Muscle layer of colon (tissue), 2 donors: ENCODE results near the gene TBXAS1.

ENCODE experiments used
- H3K27ac ChIP-seq: one replicate; pipeline ENCODE4 v1.7.0; 2013; ENCODE audit warnings: low read depth, mild to moderate bottlenecking, low read length, moderate library complexity
- H3K27me3 ChIP-seq, 2 donors: one replicate each; pipeline ENCODE4 v1.7.0; 2013; ENCODE audit warnings: low read length in 2 of 2, mild to moderate bottlenecking in 2 of 2; ENCODE audit not compliant: insufficient read depth in 2 of 2, control insufficient read depth in 1 of 2
- H3K36me3 ChIP-seq: one replicate; pipeline ENCODE4 v1.7.0; 2013; ENCODE audit warnings: mild to moderate bottlenecking, low read length; ENCODE audit not compliant: insufficient read depth
- H3K4me1 ChIP-seq: one replicate; pipeline ENCODE4 v1.7.0; 2013; ENCODE audit warnings: mild to moderate bottlenecking, low read length; ENCODE audit not compliant: insufficient read depth
- H3K4me3 ChIP-seq, 2 donors: one replicate each; pipeline ENCODE4 v1.7.0; 2013; ENCODE audit warnings: low read length in 2 of 2, low read depth in 1 of 2, mild to moderate bottlenecking in 1 of 2, moderate library complexity in 1 of 2
- H3K9ac ChIP-seq: one replicate; pipeline ENCODE4 v1.7.0; 2013; ENCODE audit warnings: low read length
- H3K9me3 ChIP-seq: one replicate; pipeline ENCODE4 v1.7.0; 2013; ENCODE audit warnings: mild to moderate bottlenecking, low read length
- donor health status: abdominal sarcoma.
- donor health status: Adenocarcinoma of cecum.

Gene TBXAS1

GRCh38 chr7:139955109-139955820, 126.2 kb downstream of the TBXAS1 start:
- Histone ChIP-seq H3K4me1 (no peaks in the 10 kb centered on the region), H3K36me3 (no peaks in the 10 kb centered on the region), H3K27me3 (no peaks in the 10 kb centered on the region), H3K4me3 (no peak overlapping the region), H3K9me3 (no peaks in the 10 kb centered on the region), H3K27ac (no peak overlapping the region), H3K9ac (no peak overlapping the region)

- no peaks in the 10 kb centered on the region for H3K27me3 ChIP-seq
- H3K9me3 ChIP-seq: no peaks in the 10 kb centered on the region
- no peaks in the 10 kb centered on the region for H3K36me3 ChIP-seq
- H3K9ac ChIP-seq: no peak overlapping the region
- no peak overlapping the region for H3K27ac ChIP-seq
- no peaks in the 10 kb centered on the region for H3K4me1 ChIP-seq
- H3K4me3 ChIP-seq: no peak overlapping the region
These were observed 129.7 kb downstream of the TBXAS1 start for GRCh38 chr7:139958599-139959284.

GRCh38 chr7:139959285-139959628, 130.2 kb downstream of the TBXAS1 start:
- Histone ChIP-seq H3K27me3 (no peaks in the 10 kb centered on the region), H3K36me3 (no peaks in the 10 kb centered on the region), H3K9ac (no peak overlapping the region), H3K4me3 (no peak overlapping the region), H3K9me3 (no peaks in the 10 kb centered on the region), H3K4me1 (no peaks in the 10 kb centered on the region), H3K27ac (no peak overlapping the region)

GRCh38 chr7:139959718-139960117, 130.7 kb downstream of the TBXAS1 start:
- H3K27me3 ChIP-seq: no peaks in the 10 kb centered on the region
- no peaks in the 10 kb centered on the region for H3K9me3 ChIP-seq

GRCh38 chr7:139960157-139960556, 131.1 kb downstream of the TBXAS1 start:
- Histone ChIP-seq H3K36me3 (no peaks in the 10 kb centered on the region), H3K9me3 (no peaks in the 10 kb centered on the region), H3K4me1 (no peaks in the 10 kb centered on the region), H3K9ac (no peak overlapping the region), H3K4me3 (no peak overlapping the region), H3K27ac (no peak overlapping the region), H3K27me3 (no peaks in the 10 kb centered on the region)

More at GRCh38 chr7:139959718-139960117, 130.7 kb downstream of the TBXAS1 start:
- Histone ChIP-seq H3K4me3 (no peak overlapping the region), H3K27ac (no peak overlapping the region), H3K4me1 (no peaks in the 10 kb centered on the region), H3K9ac (no peak overlapping the region), H3K36me3 (no peaks in the 10 kb centered on the region)

GRCh38 chr7:139965942-139966628, 137.0 kb downstream of the TBXAS1 start:
- H3K4me1 ChIP-seq: no peaks in the 10 kb centered on the region
- no peaks in the 10 kb centered on the region for H3K9me3 ChIP-seq
- no peaks in the 10 kb centered on the region for H3K27me3 ChIP-seq
- H3K27ac ChIP-seq: no peak overlapping the region
- H3K4me3 ChIP-seq: no peak overlapping the region
- H3K36me3 ChIP-seq: no peaks in the 10 kb centered on the region
- H3K9ac ChIP-seq: no peak overlapping the region

GRCh38 chr7:139966949-139967348, 137.9 kb downstream of the TBXAS1 start:
- Histone ChIP-seq H3K27ac (no peak overlapping the region), H3K9me3 (no peaks in the 10 kb centered on the region)

GRCh38 chr7:139968931-139969330, 139.9 kb downstream of the TBXAS1 start:
- H3K9me3 ChIP-seq: no peaks in the 10 kb centered on the region
- H3K4me1 ChIP-seq: no peaks in the 10 kb centered on the region
- no peak overlapping the region for H3K4me3 ChIP-seq
- H3K36me3 ChIP-seq: no peaks in the 10 kb centered on the region
- H3K27ac ChIP-seq: no peak overlapping the region
- H3K27me3 ChIP-seq: no peaks in the 10 kb centered on the region
- H3K9ac ChIP-seq: no peak overlapping the region

More at GRCh38 chr7:139966949-139967348, 137.9 kb downstream of the TBXAS1 start:
- no peak overlapping the region for H3K4me3 ChIP-seq
- H3K9ac ChIP-seq: no peak overlapping the region
- no peaks in the 10 kb centered on the region for H3K4me1 ChIP-seq
- no peaks in the 10 kb centered on the region for H3K27me3 ChIP-seq
- no peaks in the 10 kb centered on the region for H3K36me3 ChIP-seq

GRCh38 chr7:139972029-139972428, 143.0 kb downstream of the TBXAS1 start:
- Histone ChIP-seq H3K36me3 (no peaks in the 10 kb centered on the region), H3K9me3 (no peaks in the 10 kb centered on the region), H3K9ac (no peak overlapping the region), H3K27ac (no peak overlapping the region), H3K27me3 (no peaks in the 10 kb centered on the region), H3K4me1 (no peaks in the 10 kb centered on the region), H3K4me3 (no peak overlapping the region)

- no peaks in the 10 kb centered on the region for H3K27me3 ChIP-seq
- H3K9me3 ChIP-seq: no peaks in the 10 kb centered on the region
- H3K4me1 ChIP-seq: no peaks in the 10 kb centered on the region
- H3K27ac ChIP-seq: no peak overlapping the region
- no peaks in the 10 kb centered on the region for H3K36me3 ChIP-seq
- no peak overlapping the region for H3K9ac ChIP-seq
- no peak overlapping the region for H3K4me3 ChIP-seq
These were observed 144.3 kb downstream of the TBXAS1 start for GRCh38 chr7:139973101-139974050.
